Type B pancreatic cell (in vitro differentiated cells): ENCODE results near the gene SLC27A2. TPM values are rescaled to one million over a fixed set of nuclear protein-coding genes. Genes with fewer than 3 reads are reported as not detected.

ENCODE experiments used
- DNase-seq: peaks from one replicate; pipeline ENCODE4 v3.0.0; 2021; ENCODE audit warnings: mixed read lengths; ENCODE audit not compliant: unreplicated experiment; ENCODE audit errors: extremely low spot score
- H3K27ac Mint-ChIP-seq: 2 replicates; pipeline ENCODE4 v1.8.0; 2021; ENCODE audit warnings: mild to moderate bottlenecking, mixed read lengths
- H3K27me3 Mint-ChIP-seq: 2 replicates; pipeline ENCODE4 v1.8.0; 2021; ENCODE audit warnings: mixed read lengths
- H3K36me3 Mint-ChIP-seq: 2 replicates; pipeline ENCODE4 v1.8.0; 2021; ENCODE audit warnings: mixed read lengths
- H3K4me1 Mint-ChIP-seq: one replicate; pipeline ENCODE4 v1.8.0; 2021; ENCODE audit warnings: mixed read lengths; ENCODE audit not compliant: unreplicated experiment
- H3K4me3 Mint-ChIP-seq: 2 replicates; pipeline ENCODE4 v1.8.0; 2021; ENCODE audit warnings: mild to moderate bottlenecking, mixed read lengths
- H3K9me3 Mint-ChIP-seq: 2 replicates; pipeline ENCODE4 v1.8.0; 2021; ENCODE audit warnings: mixed read lengths
- CTCF ChIP-seq: fragments of 200-600 bp; sonication (generic); conservative IDR thresholded peaks from 2 replicates; pipeline ENCODE4 v1.5.0; 2021; ENCODE audit warnings: antibody characterized with exemption, mild to moderate bottlenecking
- total RNA-seq: library from RNA; stranded (reverse); gene quantifications from 2 replicates; pipeline ENCODE4 v1.2.1, GENCODE V29; 2021; ENCODE audit warnings: low replicate concordance

Gene SLC27A2
- total RNA-seq, 1 donor from 2014 or later = 5.9 TPM

DNA sequence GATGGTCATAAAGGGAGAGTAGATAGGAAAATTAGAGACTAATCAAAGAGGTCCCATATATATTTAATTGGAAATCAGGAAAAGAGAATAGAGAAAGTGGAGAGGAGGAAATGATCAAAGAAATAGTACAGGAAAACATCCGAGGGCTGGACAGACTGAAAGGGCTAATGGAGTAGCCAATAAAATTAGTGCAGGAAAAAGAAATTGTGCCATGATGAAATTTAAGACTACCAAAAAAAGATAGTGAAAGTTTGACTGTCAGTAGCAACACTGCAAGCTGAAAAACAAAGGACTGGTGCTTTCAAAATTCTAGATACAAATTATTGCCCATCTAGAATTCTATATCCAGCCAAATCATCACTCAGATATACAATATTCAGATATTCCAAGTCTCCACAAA lies 36.3 kb downstream of the SLC27A2 start:
- TF ChIP-seq CTCF = no peak
- DNase-seq = no peak
- H3K4me1 Mint-ChIP-seq = peaks cover 8% of the 10 kb centered on the region
- H3K9me3 Mint-ChIP-seq = peaks cover 6% of the 10 kb centered on the region
- H3K36me3 Mint-ChIP-seq = no peaks in the 10 kb centered on the region
- H3K27me3 Mint-ChIP-seq = no peaks in the 10 kb centered on the region
- H3K4me3 Mint-ChIP-seq = no peak overlapping the region
- H3K27ac Mint-ChIP-seq = no peak overlapping the region

DNA sequence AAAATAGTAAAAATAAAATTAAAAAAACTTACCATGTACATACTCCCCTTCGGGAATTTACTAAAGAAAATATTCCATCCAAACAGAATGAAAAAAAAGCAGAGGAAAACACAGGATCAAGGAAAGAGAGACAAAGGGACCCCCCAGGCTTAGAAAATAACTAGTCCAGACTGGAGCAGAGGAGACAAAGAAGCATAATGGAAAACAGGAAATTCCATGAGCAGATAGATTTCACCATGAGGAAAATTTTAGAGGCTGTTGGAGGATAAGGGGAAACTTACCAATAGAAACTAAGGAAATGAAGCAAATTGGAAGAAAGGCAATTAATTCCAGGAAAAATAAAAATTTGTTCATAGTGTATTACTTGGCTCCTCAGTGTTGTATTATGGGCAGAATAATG lies 36.7 kb downstream of the SLC27A2 start:
- H3K27ac Mint-ChIP-seq = no peak overlapping the region
- H3K36me3 Mint-ChIP-seq = no peaks in the 10 kb centered on the region
- peaks cover 8% of the 10 kb centered on the region for H3K4me1 Mint-ChIP-seq
- H3K27me3 Mint-ChIP-seq = no peaks in the 10 kb centered on the region
- no peak for DNase-seq
- no peak for TF ChIP-seq CTCF
- no peak overlapping the region for H3K4me3 Mint-ChIP-seq
- peaks cover 6% of the 10 kb centered on the region for H3K9me3 Mint-ChIP-seq

DNA sequence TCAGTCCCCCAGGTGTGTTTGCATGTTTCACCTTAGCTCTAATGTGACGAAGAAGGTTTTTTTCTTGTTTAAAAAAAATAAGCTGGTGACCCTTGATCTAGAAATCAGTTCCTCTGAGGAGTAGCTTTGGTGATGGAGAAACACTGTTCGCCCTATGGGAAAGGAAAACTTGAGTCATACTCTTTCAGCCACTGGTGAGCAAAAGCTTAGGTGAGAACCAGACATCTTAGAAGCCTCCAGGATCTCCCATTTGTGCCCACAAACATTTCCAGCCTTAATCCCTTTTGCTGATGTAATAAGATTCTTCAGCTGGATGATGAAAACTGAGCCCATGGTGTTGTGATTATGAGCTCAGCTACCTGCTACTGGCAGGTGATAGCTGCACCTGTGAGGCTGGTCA lies 37.8 kb downstream of the SLC27A2 start:
- H3K9me3 Mint-ChIP-seq = peaks cover 5% of the 10 kb centered on the region
- H3K4me3 Mint-ChIP-seq = no peak overlapping the region
- H3K27me3 Mint-ChIP-seq = no peaks in the 10 kb centered on the region
- peaks cover 8% of the 10 kb centered on the region for H3K4me1 Mint-ChIP-seq
- no peaks in the 10 kb centered on the region for H3K36me3 Mint-ChIP-seq
- no peak for TF ChIP-seq CTCF
- no peak overlapping the region for H3K27ac Mint-ChIP-seq
- no peak for DNase-seq

- no peaks in the 10 kb centered on the region for H3K36me3 Mint-ChIP-seq
These were observed 40.2 kb downstream of the SLC27A2 start for GRCh38 chr15:50222181-50222580.

GRCh38 chr15:50224606-50225005 lies 42.6 kb downstream of the SLC27A2 start:
- no peak for TF ChIP-seq CTCF
- no peaks in the 10 kb centered on the region for H3K9me3 Mint-ChIP-seq
- H3K4me3 Mint-ChIP-seq = no peak overlapping the region
- no peak for DNase-seq
- H3K36me3 Mint-ChIP-seq = no peaks in the 10 kb centered on the region
- H3K4me1 Mint-ChIP-seq = no peaks in the 10 kb centered on the region
- no peak overlapping the region for H3K27ac Mint-ChIP-seq
- no peaks in the 10 kb centered on the region for H3K27me3 Mint-ChIP-seq

More at GRCh38 chr15:50222181-50222580, 40.2 kb downstream of the SLC27A2 start:
- H3K9me3 Mint-ChIP-seq = no peaks in the 10 kb centered on the region
- H3K4me3 Mint-ChIP-seq = no peak overlapping the region
- H3K27me3 Mint-ChIP-seq = no peaks in the 10 kb centered on the region
- no peak for DNase-seq
- no peak for TF ChIP-seq CTCF
- H3K27ac Mint-ChIP-seq = no peak overlapping the region
- H3K4me1 Mint-ChIP-seq = peaks cover 8% of the 10 kb centered on the region

- Mint-ChIP-seq H3K4me1 (no peaks in the 10 kb centered on the region), H3K9me3 (no peaks in the 10 kb centered on the region), H3K36me3 (no peaks in the 10 kb centered on the region), H3K4me3 (no peak overlapping the region), H3K27ac (no peak overlapping the region), H3K27me3 (no peaks in the 10 kb centered on the region)
- no peak for DNase-seq
- TF ChIP-seq CTCF = no peak
These were observed 43.1 kb downstream of the SLC27A2 start for GRCh38 chr15:50225057-50225456.
